HepG2 (cell line): Measurements from ENCODE around the gene NOTCH3. TPM values are rescaled to one million over a fixed set of nuclear protein-coding genes. Genes with fewer than 3 reads are reported as not detected.
A peak's percentile ranks its signal among the peaks of the same experiment; 100 is the strongest.

ENCODE experiments used
- AGO1 ChIP-seq: fragments of 200-400 bp; formaldehyde crosslinking; IDR thresholded peaks from 2 replicates; pipeline ENCODE4 v1.6.1; 2017; ENCODE audit warnings: mild to moderate bottlenecking, low read depth, low read length, moderate library complexity; ENCODE audit not compliant: poor library complexity, severe bottlenecking
- CCAR2 ChIP-seq: fragments of 200-400 bp; formaldehyde crosslinking; optimal IDR thresholded peaks from 2 replicates; pipeline ENCODE3; 2018; ENCODE audit warnings: low read depth, mild to moderate bottlenecking, low read length, moderate library complexity
- HINFP ChIP-seq: sonication (generic); formaldehyde crosslinking; IDR thresholded peaks from 2 replicates; pipeline ENCODE4 v1.4.0; 2020; ENCODE audit warnings: low read depth, mild to moderate bottlenecking, missing genetic modification reagents
- HMG20B ChIP-seq: conservative IDR thresholded peaks from 2 replicates; pipeline ENCODE4 v1.6.1; 2016; ENCODE audit warnings: missing genetic modification reagents, missing compliant biosample characterization
- IKZF5 ChIP-seq: IDR thresholded peaks from 2 replicates; pipeline ENCODE4 v1.6.1; 2018; ENCODE audit warnings: missing genetic modification reagents, mild to moderate bottlenecking, missing compliant biosample characterization
- MBD4 ChIP-seq: IDR thresholded peaks from 2 replicates; pipeline ENCODE4 v1.6.1; 2012; ENCODE audit warnings: low read length, inconsistent platforms, borderline replicate concordance
- POLR2AphosphoS2 ChIP-seq: IDR thresholded peaks from 2 replicates; pipeline ENCODE4 v1.6.1; 2011; ENCODE audit warnings: low read depth, low read length, improper control_type of control experiment
- SMARCE1 ChIP-seq: fragments of 450-650 bp; IDR thresholded peaks from 2 replicates; pipeline ENCODE4 v1.6.1; 2017; ENCODE audit warnings: borderline replicate concordance
- SNAPC2 ChIP-seq: sonication (generic); formaldehyde crosslinking; IDR thresholded peaks from 2 replicates; pipeline ENCODE4 v1.8.1; 2022; ENCODE audit warnings: mild to moderate bottlenecking, missing genetic modification reagents
- SOX6 ChIP-seq, 2 experiments: fragments of 450-650 bp in 1 of 2; sonication (generic) in 1 of 2; formaldehyde crosslinking in 1 of 2; IDR thresholded peaks; 2 replicates each; pipeline versions ENCODE4 v1.4.0 to v1.6.1; 2017 to 2020; ENCODE audit warnings: antibody characterized with exemption in 1 of 2, mild to moderate bottlenecking in 1 of 2, missing genetic modification reagents in 1 of 2
- STAG1 ChIP-seq: sonication (generic); formaldehyde crosslinking; IDR thresholded peaks from 2 replicates; pipeline ENCODE4 v1.4.0; 2020; ENCODE audit warnings: missing genetic modification reagents
- THAP7 ChIP-seq: sonication (generic); formaldehyde crosslinking; IDR thresholded peaks from 2 replicates; pipeline ENCODE4 v1.8.1; 2023; ENCODE audit warnings: mild to moderate bottlenecking, missing genetic modification reagents
- XBP1 ChIP-seq: sonication (generic); formaldehyde crosslinking; IDR thresholded peaks from 2 replicates; pipeline ENCODE4 v1.5.0; 2020; ENCODE audit warnings: missing genetic modification reagents
- ZBTB8A ChIP-seq: sonication (generic); formaldehyde crosslinking; IDR thresholded peaks from 2 replicates; pipeline ENCODE4 v1.4.0; 2020; ENCODE audit warnings: mild to moderate bottlenecking, low read depth, missing genetic modification reagents, borderline replicate concordance
- ZNF160 ChIP-seq: sonication (generic); formaldehyde crosslinking; IDR thresholded peaks from 2 replicates; pipeline ENCODE4 v1.8.0; 2022; ENCODE audit warnings: mild to moderate bottlenecking, inconsistent platforms, missing genetic modification reagents
- ZNF274 ChIP-seq: sonication (generic); formaldehyde crosslinking; IDR thresholded peaks from 2 replicates; pipeline ENCODE4 v1.5.1; 2020; ENCODE audit warnings: mild to moderate bottlenecking, missing genetic modification reagents
- ZNF44 ChIP-seq: sonication (generic); formaldehyde crosslinking; IDR thresholded peaks from 2 replicates; pipeline ENCODE4 v1.5.1; 2020; ENCODE audit warnings: mild to moderate bottlenecking, missing genetic modification reagents
- ZNF746 ChIP-seq: sonication (generic); formaldehyde crosslinking; IDR thresholded peaks from 2 replicates; pipeline ENCODE4 v1.8.0; 2022; ENCODE audit warnings: mild to moderate bottlenecking, missing genetic modification reagents
- ZNF749 ChIP-seq: sonication (generic); formaldehyde crosslinking; IDR thresholded peaks from 2 replicates; pipeline ENCODE4 v1.8.0; 2022; ENCODE audit warnings: mild to moderate bottlenecking, missing genetic modification reagents, moderate library complexity, borderline replicate concordance
- ZNF768 ChIP-seq: sonication (generic); formaldehyde crosslinking; IDR thresholded peaks from 2 replicates; pipeline ENCODE4 v1.4.0; 2020; ENCODE audit warnings: missing genetic modification reagents
- polyA plus RNA-seq, 8 experiments: library from polyadenylated mRNA; depleted of rRNA in 3 of 8; stranded (reverse) in 7 of 8; unstranded in 1 of 8; fragments of >200 nt; fragmentation: Illumina TruSeq in 4 of 8; extraction: Trizol in 4 of 8; gene quantifications; 2 replicates each; pipeline versions ENCODE4 v1.2.1 to v1.2.3, GENCODE V29; 2011 to 2016; ENCODE audit warnings: low read depth in 4 of 8, missing spikeins in 1 of 8, mixed read lengths in 1 of 8; ENCODE audit not compliant: insufficient read depth in 1 of 8
- total RNA-seq, 5 experiments: library from RNA; depleted of rRNA; stranded (reverse); fragments of >200 nt; fragmentation: Illumina TruSeq; extraction: Trizol; gene quantifications; 2 replicates each; pipeline ENCODE4 v1.2.3, GENCODE V29; 2016; ENCODE audit warnings: low read depth in 1 of 5
- TF ChIP-seq, protein P1 (sequence below): sonication (generic); formaldehyde crosslinking; conservative IDR thresholded peaks from 2 replicates; pipeline ENCODE4 v1.4.0; 2020; ENCODE audit warnings: missing genetic modification reagents
- TF ChIP-seq, protein P2 (sequence below): sonication (generic); formaldehyde crosslinking; IDR thresholded peaks from 2 replicates; pipeline ENCODE4 v1.5.0; 2020; ENCODE audit warnings: mild to moderate bottlenecking, missing genetic modification reagents

NOTCH3 gene
- total and polyA plus RNA-seq, 2 of the 13 experiments (the other 11 are each of a cell fraction or from before 2014, with no cell fraction given) = 0.09 to 0.28 TPM

- TF ChIP-seq ZNF274 (no peak), POLR2AphosphoS2 (no peak), AGO1 (no peak), CCAR2 (no peak), MBD4 (no peak), ZNF44 (CRISPR knock-in tag) (no peak), THAP7 (CRISPR knock-in tag) (no peak), ZNF749 (CRISPR knock-in tag) (no peak), ZNF160 (0 out of 2 replicates have a peak, but pooled peaks have one; percentile 50), STAG1 (CRISPR knock-in tag) (no peak), SOX6 (IDR thresholded peaks at IDR 0.05) (no peak), SOX6 (CRISPR knock-in tag; IDR thresholded peaks at IDR 0.05) (no peak), HINFP (CRISPR knock-in tag) (no peak), XBP1 (CRISPR knock-in tag) (no peak), SNAPC2 (CRISPR knock-in tag) (no peak), ZBTB8A (0 out of 2 replicates have a peak, but pooled peaks have one; percentile 41), SMARCE1 (no peak), HMG20B (CRISPR knock-in tag) (no peak), ZNF746 (CRISPR knock-in tag) (no peak), ZNF768 (CRISPR knock-in tag) (no peak), IKZF5 (CRISPR knock-in tag) (peak; percentile 35; the same call in 1 of the 2 replicates)
- TF ChIP-seq, protein P1, sequence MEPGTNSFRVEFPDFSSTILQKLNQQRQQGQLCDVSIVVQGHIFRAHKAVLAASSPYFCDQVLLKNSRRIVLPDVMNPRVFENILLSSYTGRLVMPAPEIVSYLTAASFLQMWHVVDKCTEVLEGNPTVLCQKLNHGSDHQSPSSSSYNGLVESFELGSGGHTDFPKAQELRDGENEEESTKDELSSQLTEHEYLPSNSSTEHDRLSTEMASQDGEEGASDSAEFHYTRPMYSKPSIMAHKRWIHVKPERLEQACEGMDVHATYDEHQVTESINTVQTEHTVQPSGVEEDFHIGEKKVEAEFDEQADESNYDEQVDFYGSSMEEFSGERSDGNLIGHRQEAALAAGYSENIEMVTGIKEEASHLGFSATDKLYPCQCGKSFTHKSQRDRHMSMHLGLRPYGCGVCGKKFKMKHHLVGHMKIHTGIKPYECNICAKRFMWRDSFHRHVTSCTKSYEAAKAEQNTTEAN (CRISPR knock-in tag) = no peak
- TF ChIP-seq, protein P2, sequence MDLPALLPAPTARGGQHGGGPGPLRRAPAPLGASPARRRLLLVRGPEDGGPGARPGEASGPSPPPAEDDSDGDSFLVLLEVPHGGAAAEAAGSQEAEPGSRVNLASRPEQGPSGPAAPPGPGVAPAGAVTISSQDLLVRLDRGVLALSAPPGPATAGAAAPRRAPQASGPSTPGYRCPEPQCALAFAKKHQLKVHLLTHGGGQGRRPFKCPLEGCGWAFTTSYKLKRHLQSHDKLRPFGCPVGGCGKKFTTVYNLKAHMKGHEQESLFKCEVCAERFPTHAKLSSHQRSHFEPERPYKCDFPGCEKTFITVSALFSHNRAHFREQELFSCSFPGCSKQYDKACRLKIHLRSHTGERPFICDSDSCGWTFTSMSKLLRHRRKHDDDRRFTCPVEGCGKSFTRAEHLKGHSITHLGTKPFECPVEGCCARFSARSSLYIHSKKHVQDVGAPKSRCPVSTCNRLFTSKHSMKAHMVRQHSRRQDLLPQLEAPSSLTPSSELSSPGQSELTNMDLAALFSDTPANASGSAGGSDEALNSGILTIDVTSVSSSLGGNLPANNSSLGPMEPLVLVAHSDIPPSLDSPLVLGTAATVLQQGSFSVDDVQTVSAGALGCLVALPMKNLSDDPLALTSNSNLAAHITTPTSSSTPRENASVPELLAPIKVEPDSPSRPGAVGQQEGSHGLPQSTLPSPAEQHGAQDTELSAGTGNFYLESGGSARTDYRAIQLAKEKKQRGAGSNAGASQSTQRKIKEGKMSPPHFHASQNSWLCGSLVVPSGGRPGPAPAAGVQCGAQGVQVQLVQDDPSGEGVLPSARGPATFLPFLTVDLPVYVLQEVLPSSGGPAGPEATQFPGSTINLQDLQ = no peak
Measured at GRCh38 chr19:15180451-15181390, 20.1 kb downstream of the NOTCH3 start (continued).
